NCI-H510A treated with DMSO at 0.1 percent for 48 hours (cell line): Measurements from ENCODE around the gene BCL2L1.

ENCODE experiments used
- DNase-seq: peaks from one replicate; lab custom pipeline; 2025; lab: John Stamatoyannopoulos, UW

Gene BCL2L1

DNA sequence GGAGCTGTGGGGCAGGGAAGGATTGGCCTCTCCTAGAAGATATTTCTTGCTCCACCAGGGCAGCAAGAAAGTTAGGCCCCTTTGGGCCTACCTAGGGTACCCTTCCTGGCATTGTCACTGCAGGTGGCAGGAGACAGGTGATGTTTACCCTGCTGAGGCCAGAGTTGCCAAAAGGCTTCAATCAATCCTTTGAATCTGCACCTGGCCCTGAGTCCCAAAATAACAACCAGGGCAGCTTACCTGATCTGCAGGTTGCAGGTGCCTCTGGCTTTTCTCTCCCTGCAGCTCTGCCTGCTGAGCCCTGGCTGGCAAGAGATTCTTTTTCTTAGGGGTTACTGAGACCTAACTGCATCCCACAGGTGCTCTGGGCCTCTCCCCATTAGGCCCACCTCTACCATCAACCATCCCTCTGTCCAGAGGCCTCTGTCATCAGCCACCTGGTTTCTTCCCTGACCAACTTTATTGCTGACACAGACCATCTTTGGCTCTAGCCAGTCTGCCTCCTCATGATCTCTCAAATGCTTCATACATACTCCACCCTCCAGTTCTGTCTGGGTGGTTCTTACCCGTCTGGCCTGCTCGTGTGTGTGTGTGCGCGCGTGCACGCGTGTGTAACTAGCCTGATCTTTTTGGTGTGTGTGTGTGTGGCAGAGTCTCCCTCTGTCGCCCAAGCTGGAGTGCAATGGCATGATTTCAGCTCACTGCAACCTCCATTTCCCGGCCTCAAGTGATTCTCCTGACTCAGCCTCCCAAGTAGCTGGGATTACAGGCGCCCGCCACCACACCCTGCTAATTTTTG lies 13.7 kb downstream of the BCL2L1 start:
- DNase-seq, result peak; percentile 98

DNA sequence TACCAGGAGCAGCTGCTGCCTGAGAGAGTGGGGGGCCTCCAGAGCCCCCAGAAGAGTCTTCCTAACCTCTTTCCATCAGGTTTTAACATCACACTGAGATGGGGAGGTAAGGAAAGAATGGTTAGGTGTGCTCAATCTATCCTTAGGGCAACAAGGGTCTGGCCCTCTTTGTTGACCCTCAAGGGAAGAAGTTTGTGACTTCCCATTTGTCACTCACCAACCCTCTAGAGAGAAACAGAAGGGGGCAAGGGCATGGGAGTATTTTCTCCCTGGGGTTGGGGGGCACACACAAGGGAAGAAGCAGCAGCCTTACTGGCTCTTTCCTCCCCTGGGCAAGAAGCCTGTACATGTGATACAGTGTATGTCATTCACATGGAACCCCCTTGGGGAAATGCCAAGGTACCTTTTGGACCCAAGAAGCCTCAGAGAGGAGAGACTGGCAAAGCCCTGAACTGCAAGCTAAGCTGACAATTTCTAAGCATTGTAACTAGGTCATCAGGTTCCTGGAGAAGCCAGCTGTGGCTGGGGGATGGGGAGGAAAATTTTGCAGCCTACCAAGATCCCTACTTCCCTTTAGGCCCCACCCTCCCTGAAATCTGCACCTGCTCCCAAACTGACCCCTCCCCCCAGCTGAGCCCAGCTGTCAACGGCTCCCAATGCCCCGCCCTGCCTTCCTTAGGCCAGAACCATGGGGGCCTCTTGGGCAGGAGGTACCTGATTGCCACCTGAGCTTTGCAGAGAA lies 14.5 kb downstream of the BCL2L1 start:
- peak; percentile 98 for DNase-seq

DNA sequence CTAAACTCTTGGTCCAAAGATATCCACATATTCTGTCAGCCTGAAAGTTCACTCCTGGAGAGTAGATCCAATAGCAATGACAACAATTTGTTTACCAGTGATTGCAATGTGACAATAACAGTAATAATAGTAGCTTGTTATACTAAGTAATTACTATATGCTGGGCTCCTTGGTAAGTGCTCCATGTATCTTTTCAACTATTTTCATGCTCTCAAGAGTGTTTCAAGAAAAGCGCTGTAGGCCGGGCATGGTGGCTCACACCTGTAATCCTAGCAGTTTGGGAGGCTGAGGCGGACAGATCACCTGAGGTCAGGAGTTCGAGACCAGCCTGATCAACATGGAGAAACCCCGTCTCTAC lies 15.4 kb downstream of the BCL2L1 start:
- no peak for DNase-seq

GRCh38 chr20:31706607-31707257 lies 15.9 kb downstream of the BCL2L1 start:
- no peak for DNase-seq

DNA sequence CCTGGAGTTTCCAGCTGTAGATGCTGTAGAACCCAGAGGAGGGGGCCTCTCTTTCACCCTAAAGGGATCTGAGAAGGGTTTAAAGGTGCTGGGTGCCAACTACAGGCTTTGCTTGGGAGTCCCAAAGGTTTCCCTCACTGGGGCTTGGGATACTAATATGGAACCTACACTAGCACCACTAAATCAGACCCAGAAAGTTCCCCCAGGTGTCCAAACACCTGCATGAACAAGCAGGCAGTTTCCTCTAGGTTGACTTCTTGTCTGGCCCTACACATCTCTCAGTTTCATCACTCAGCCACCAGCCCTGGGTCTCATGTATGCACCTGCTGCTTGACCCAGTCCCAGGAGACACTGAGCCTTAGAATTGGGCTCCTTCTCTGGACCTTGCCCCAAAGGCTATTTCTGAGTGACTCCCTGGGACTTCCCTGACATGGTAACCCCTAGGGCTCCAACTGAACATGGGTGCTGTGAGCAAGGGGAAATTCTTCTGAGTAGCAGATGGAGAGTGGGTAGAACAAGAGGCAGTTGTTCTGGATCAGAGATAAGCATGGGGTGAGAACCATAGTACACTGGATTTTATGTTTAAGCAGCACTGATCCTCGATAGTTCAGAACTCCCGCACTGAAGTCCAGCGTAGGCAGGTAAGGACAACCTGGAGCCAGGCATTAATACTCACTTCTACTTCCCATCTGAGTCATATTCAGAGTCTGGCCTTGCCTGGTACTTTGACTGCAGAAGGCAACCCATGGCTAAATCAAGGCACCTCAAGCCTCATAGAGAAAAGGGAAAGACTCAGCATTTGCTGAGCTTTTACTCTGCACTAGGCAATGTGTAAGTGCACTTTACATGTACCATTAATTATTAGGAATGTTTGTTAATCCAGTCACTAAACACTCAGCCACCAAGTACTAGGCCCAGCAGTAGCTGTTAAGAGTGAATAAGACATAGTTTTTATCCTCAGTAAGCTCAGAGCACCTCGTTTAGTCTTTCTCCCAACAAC lies 16.8 kb downstream of the BCL2L1 start:
- no peak for DNase-seq

- DNase-seq, result no peak
These were observed 17.5 kb downstream of the BCL2L1 start for GRCh38 chr20:31705191-31705590.

- no peak for DNase-seq
These were observed 18.2 kb downstream of the BCL2L1 start for GRCh38 chr20:31704225-31705119.

GRCh38 chr20:31701591-31701990 lies 21.1 kb downstream of the BCL2L1 start:
- DNase-seq, result no peak

DNA sequence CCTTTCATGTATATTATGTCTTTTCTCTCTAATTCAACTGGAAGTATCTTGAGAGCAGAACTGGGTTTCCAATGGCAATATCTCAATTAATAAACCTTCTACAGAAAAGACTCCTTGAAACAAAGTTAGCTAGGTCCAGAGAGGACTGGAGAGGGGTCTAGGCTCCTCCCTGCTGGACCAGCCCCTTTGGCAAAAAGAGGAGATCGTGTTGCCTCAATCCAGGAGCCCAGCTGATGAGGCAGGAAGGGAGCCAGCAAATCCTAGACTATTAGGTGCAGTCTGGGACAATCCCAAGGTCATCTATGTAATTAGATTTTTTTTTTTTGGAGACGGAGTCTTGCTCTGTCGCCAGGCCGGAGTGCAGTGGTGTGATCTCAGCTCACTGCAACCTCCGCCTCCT lies 21.9 kb downstream of the BCL2L1 start:
- DNase-seq, result no peak

GRCh38 chr20:31699801-31700728 lies 22.6 kb downstream of the BCL2L1 start:
- DNase-seq, result no peak

- DNase-seq, result peak; percentile 89
These were observed 23.6 kb downstream of the BCL2L1 start for GRCh38 chr20:31698803-31699718.

- no peak for DNase-seq
These were observed 24.3 kb downstream of the BCL2L1 start for GRCh38 chr20:31698243-31698802.

DNA sequence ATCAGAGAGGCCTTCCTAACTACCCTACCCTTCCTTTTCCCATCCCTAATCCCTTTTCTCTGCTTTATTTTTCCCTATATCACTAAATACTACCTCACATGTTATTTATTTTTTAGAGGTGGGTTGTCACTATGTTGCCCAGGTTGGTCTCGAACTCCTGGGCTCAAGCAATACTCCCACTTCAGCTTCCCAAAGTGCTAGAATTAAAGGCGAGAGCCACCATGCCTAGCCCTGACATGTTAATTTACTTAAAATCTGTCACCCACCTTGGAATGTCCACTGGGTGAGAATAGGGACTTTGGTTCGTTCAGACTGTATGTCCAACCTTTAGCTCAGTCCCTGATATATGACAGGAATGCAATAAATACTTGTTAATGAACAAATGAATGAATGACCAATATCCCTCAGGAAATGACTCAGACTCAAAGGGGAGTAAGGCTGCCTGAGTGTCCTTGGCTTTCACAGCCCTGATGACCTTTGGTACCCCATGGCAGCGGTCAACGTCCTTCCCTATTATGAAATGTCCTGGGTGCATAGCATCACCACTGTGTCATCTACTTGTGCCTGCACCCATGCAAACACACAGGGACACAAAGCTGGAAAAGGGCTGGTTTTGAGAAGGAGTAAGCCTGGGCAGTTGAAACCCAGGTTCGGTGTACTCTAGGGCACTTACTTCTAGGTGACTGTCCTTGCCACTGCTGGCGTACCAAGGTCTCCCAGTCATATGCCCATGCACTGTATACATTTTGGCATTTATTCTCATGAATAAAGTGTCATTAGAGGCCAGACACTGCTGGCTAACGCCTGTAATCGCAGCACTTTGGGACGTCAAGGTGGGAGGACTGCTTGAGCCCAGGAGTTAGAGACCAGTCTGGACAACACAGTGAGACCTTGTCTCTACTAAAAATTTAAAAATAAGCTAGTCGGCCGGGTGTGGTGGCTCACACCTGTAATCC lies 26.5 kb downstream of the BCL2L1 start:
- no peak for DNase-seq

- no peak for DNase-seq
These were observed 27.6 kb downstream of the BCL2L1 start for GRCh38 chr20:31694842-31695593.

DNA sequence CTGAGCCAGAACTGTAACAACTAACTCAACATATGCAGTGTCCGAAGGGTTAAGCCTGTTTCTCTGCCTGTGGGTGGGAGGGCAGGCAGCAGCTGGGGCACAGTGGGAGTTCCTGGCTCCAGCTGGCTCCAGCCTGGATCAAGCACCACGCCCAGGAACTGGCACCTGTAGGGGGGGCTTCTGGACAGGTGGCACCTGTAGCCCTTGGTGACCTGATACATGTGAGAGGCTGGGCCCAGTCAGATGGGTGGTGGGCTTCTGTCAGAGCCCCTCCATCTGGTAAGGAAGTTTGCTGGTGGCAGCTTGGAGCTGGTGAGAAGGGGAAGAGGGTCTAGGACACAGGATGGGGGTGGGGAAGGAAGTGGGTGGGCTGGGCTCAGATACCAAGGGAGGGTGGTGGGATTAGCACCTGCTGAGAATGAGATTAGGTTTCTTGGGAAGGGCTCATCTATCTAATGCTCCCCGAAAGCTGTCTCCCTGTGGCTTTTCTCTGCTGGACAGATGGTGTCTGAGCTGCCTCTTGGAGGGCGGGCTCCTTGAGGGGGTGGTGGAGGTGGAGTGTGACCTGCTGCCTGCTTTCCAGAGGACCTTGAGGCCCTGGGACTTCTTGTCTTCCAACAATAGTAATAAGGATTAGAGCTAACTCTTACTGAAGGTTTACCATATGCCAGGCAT lies 28.5 kb downstream of the BCL2L1 start:
- DNase-seq, result peak; percentile 40

- DNase-seq, result no peak
These were observed 29.3 kb downstream of the BCL2L1 start for GRCh38 chr20:31693402-31693801.
